Activated naive CD4-positive, alpha-beta T cell (primary cell): ENCODE data around the gene PIK3R1.

Source experiments
- DNase-seq, 4 experiments: peaks; one replicate each; lab custom pipeline; 2025; lab: John Stamatoyannopoulos, UW

Gene PIK3R1

DNA sequence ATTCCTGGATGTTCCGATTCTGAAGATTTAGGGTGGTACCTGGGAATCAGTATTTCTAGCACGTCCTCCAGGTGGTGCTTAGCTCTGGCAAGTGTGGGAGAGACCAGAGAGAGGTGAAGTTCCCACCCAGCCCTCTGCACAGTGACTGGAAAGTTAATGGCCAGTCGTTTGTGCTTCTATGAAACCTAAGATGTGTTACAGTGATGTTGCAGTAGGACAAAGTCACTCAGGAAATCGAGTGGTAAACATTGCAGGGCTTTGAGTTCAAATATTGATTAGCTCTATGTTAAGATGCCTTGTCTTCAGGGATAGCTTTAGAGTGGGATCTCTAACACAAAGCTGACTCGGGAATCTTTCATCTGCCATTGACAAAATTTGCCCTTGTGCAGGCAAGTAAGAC is 55.6 kb downstream of the PIK3R1 start:
- DNase-seq, result no peak

DNA sequence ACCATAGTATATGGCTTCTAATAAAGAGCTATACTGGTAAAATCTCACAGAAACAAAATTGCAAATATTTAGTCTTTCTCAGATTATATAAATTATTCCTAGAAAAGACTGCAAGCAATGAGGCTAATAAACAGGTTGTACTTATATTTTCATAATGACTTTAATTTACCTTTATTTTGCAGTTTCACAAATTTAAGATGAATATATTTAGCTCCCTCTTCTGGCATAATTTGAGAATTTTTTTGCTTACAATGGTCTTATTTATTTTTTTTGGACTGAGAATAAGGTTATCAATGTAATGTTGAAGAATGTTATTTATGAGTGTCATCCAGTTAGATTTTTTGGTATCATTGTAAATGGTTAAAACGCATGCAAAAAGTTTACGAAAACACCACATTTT is 56.7 kb downstream of the PIK3R1 start:
- DNase-seq, result no peak

DNA sequence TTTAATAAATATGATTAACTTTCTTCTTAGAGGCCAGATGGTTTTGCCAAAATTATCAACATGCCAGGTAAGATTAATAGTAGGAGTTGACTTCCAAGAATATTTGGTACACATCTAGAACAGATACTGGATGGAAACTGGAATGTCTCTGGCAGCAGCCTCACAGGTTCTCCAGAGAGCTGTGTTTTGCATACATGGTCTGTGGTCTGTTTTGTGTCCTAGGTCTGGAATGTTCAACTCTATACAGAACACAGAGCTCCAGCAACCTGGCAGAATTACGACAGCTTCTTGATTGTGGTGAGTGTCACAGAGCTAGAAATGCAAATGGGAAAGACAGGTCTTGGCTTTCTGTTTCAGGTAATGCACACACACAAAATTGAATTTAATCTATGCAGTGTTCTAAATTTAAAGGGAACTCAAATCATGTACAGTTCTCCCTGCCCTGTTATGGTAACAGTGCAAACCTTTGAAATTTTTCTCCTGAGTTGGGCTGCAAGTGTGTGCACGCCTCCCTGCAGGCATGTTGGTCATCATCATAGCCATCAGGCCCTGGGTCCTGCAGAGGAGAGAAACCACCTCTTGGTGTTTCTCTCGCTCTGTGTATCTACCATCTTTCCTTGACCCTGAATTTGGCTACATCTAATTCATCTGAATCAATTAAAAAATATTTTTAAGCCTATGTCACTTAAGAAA is 58.3 kb downstream of the PIK3R1 start:
- no peak for DNase-seq

DNA sequence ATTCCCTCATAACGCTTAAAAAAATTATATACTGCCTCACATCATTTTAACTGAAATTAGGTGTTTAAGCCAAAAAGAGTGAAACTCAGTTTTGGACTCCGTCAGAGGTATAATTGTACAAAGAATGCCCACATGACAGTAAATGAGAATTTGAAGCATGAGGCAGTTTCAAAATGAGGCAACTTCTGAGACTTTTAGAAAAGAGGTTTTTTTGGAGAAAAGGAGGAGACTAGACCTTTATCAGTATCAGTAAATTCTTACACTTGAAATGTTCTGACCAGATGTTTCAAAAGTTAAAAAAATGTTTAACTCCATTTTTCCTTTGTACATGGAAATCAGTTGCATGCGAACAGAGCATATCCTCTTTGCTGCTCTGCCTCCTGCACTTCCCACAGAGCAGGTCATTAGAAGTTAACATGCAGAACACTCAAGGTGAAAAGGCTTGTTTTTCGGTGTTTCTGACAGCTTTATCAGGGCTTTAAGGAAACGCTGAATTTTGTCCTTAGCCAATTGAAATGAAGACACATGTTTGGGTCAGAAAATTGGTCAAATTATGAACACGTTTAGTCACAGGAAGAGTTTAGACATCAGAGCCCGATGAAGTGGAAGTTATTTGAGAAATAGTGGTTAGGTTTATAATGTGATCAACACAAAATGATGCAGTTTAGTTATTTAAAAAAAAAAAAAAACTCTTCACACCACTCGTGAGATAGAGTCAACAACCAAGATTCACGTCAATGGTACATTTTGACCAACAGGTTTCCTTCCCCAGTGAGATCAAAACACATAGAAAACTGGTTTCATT is 59.5 kb downstream of the PIK3R1 start:
- no peak for DNase-seq

DNA sequence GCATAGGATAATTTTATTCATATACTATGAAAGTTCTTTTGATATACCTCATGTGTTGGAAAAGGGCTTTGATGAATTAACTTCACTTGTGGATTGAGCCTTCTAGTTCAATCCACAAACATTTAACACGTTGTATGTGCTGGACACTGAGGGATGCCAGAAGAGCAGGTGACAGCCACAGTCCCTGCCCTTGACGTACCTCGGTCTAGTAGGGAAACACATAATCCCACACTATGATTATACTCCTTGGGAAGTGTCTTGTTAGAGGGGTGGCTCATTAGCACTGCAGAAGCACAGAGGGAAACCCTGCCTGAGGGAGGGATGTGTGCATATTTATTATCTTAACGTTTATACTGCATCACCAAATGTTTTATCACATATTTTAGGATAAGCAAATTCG is 61.2 kb downstream of the PIK3R1 start:
- DNase-seq, result no peak

DNA sequence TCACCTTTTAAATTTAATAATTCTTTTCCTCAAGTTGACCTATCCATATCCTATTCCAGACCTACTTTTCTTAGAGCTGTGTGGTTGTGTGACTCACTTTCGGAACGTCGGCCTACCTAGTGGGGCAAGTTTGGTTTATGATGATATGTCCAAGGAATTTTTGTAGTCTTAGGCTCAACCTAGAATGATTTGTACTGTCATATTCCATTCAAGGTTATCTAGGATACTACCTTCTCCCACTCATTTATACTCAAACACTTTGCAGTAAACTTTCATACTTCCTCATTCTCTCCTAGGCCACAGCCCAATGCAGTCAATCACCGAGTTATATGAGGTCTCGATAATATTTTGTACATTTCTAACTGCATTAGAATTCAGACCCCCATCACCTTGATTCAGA is 61.9 kb downstream of the PIK3R1 start:
- no peak for DNase-seq

DNA sequence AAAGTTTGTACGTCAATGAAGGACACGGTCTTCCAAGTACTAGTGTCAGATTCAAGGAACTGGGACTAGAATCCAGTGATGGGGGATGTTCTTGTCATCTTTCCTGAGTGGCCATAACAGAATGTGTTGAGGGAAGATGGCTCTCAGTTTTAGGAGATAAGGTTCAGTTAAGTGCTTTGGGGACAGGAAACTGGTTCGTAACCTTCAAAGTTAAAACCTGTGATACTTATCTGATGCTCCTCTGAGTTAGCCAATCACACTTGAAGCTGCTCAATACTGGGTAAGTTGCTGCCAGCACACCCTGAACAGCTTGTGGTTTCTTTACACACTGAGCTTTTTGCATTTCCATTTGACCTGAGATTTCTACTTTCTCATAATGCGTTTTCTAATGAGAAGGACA is 64.4 kb downstream of the PIK3R1 start:
- DNase-seq, result peak in 1 of 4 experiments; percentile 3

DNA sequence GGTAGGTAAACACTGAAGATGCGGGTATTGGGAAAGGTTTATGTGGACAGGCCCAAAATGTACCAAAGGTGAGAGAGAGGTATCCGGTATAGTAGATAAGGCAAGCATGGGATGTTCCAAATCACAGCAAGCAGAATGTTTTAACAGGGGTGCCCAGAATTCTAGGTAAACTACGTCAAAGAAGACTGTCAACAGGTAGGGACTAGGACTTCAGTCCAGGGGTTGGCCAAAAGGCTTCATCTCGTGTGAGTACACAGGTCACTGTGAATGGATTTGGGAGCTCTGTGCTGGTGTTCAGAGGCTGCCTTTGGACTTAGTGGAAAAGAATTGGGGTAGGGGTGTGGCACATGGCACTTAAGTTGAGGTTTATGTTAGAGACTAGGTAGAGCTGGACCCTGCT is 66.4 kb downstream of the PIK3R1 start:
- no peak for DNase-seq

DNA sequence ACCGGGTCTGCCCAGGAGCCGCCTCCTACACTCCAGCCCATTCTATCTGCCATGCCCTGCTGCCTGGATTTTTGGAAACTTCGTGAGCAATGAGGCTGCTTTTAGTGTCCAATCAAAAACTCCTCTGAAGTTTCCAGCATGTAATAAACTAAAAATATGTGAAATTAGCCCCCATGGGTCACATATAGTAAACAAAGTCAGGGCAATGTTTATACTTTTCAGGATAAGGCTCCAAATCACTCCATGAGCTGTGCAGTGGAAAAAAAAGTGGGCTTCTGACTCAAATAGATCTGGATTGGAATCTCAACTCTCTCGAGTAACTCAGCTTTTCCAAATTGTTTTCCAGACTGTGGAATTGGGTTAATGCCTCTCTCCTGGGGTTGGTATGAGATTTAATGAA is 68.2 kb downstream of the PIK3R1 start:
- DNase-seq, result no peak

DNA sequence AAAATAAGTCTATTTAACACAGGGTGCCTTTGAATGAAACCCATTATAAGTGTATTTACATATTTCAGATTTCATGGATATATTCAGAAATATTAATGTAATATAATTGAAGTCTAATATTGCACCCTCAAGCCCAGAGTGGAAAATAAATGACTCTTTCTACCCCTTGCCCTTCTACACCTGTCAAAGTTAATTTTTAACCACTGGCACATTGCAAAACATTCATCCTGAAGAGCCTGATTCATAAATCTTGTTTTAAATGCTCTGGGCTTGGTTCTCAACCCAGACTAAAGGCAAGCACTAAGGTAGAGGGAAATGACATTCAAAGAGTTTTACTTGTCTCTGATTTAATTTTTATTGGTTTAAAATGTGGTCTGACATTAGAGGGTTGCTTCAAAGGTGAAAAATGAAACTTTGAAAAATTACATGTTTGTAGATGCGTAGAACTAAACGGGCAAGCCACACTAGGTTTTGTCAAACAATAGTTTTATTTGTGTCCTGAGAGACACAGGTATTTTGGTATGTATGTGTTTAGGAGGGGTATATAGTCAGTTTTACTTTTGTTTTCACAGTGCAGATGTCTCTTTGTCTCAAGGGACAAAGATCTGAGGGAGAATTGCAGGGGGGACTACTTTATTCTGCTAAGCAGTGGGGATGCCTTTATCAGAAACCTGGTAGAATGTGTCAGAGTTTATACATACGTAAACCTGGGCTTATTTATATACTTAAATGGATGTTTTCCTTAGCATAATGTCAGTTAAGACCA is 69.7 kb downstream of the PIK3R1 start:
- no peak for DNase-seq

DNA sequence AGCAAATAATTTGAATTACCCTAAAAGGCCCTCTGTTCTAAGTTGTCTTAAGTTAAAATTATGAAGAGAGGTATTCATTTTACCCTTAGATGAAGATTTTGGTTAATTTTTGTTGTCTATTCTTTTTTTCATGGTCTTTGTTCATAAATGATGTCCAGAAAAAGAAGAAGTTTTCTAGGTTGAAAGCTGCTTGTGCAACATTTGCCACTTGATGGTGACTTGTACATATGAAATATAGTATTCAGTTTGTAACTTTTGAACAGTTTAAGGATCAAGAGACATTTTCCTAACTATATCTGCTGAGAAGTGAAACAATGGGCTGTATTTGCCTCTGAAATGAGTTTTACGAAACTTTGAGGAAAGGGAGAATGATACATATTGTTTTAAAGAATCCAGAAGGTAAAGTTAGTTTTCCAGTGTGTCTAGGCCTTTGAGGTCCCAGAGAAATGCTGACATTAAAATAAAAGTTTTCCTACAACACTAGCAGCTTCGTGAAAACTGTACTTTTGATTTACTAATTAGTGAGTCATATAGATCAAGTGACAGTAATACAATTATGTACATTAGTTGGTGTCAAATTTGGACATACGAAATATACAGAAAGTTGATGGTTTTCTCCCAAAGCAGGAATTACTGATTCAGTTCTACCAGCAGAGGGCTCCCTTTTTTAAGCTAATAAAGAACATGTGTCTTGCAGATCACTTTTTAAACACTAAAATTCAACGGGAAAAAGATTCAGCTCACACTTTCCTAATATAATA is 70.5 kb downstream of the PIK3R1 start:
- DNase-seq, result no peak

DNA sequence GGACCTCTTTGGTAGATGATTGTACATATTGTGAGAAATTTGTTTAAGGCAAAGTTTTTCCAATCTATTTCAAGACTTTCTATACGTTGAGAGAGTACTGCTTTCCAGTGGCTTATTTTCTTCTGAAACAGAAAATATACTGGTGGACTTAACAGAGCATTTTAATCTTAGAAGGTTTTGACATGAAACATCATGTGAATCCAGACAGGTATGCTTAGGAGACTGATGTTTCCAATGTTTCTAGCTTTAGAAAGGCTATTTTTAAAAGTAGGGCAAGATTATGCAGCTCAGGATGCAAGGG is 71.0 kb downstream of the PIK3R1 start:
- no peak for DNase-seq

DNA sequence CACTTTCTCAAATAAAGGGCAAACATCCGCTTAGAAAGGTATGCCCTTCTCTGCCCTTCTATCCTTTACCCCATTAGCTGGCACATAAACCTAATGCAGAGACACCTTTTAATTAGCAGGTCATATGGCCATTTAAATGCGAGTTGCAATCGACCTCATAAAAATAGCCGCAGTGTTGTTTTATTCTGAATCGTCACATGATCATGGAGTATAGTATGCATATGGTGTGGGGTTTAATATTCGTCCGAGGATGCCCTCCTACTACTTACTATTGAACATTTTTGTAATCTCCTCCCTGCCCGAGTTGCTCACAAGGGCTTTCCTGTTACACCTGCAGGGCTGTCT is 72.0 kb downstream of the PIK3R1 start:
- no peak for DNase-seq

DNA sequence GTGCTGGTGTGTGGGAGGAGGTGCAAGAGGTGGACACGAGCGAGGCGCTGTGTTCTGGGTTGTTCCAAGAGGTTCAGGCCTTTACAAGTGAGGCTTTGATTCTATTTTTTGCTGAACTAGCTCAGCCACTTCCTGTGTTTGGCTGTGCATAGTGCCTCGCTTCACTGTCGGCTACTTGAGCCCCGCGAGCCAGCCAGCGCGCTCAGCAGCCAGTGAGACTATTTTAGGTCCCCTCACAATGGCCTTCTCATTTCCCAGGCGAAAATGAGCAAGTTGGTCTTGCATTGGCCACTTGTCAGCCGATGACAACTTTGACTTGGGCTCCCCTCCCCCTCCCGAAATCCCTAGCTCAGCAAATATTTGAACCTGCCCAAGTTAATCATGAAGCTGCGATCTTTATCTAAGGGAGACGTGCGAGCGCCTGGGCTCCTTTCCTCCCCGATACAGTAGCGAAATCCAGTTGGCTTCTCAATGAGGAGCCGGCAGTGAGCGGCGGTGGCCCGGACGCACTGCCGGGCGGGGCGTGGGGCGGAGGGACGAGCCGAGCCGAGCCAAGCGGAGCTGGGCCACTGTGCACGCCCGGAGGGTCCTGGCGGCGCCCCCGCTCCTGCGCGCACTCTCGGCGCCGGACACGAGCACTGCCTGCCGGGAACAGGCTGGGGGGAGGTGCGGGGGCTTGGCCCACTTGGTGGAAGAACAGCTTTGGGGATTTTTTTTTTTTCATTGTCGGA is 72.6 kb downstream of the PIK3R1 start:
- DNase-seq, result peak in 3 of 4 experiments; percentile 11 to 25 (median 14)

DNA sequence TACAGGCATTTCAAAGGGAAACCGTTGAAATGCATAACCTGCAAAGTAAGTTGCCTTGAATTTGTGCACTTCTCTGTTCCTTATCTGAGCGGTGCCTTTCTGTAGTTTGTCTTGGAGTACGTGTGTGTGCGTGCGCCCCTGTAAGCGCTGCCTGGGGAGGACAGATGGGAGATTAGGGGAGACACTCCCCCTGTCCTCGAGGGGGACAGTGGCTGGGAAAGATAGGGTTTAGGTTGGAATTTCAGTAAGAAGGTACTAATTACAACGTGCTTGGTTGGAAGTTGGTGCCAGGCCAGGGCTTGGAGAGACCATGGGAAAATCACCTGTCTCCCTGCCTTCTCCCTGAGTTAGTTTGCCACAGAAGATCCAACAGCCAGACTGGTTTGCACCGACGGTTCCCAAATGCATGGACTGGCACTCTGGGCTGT is 73.2 kb downstream of the PIK3R1 start:
- DNase-seq, result no peak

DNA sequence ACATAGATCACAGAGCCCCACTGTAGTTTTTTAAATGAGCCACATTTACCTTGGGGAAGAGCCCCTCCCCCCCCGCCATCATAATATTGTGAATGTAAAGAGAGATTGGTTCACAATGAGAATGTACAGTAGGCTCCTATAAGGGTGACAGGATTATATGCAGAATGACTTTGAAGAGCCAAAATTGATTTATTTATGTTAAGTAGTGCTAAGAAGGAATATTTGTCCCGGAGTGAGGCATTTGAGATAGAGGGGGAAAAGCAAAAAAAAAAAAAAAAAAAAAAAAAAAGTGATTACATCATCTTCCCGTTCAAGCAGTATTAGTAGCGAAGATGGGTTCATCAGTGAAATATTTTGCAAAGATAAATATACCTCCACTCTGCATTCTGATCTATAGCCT is 73.9 kb downstream of the PIK3R1 start:
- no peak for DNase-seq

DNA sequence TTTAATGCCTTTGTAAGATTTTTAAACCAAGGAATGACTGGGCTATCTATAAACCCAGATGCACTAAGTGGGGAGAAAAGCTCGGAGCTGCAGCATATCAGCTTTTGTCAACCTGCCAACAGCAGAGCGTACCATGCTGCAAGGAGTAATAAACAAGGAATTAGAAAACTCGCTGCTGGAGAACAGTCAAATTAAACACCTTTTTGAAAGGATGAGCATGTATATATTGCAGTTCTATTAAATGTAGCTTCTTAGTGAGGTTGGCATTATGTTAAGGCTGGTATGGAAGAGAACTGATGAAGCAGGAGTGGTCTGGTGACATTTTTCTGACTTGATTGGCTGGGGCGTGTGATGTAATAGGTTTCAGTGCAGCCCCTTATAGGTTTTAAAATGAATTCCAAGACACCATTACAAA is 74.7 kb downstream of the PIK3R1 start:
- DNase-seq, result no peak

DNA sequence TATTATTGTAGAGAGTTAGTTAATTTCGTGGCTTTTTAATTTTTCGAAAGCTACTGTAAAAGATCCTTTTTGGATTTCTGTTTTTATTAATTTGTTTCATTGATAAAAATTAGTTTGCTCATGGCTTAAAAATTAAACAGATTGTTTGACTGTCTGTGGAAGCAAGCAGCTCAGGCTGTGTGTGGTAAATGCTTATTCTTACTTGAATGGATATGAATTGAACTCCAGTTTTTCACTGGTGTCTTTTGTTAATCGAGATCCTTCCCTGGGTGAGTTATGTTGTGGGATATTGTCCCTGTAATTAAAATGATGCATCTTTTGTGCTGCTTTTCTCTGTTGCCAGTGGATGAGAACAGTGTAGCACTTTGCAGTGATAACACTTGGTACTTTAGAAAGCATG is 75.3 kb downstream of the PIK3R1 start:
- no peak for DNase-seq

DNA sequence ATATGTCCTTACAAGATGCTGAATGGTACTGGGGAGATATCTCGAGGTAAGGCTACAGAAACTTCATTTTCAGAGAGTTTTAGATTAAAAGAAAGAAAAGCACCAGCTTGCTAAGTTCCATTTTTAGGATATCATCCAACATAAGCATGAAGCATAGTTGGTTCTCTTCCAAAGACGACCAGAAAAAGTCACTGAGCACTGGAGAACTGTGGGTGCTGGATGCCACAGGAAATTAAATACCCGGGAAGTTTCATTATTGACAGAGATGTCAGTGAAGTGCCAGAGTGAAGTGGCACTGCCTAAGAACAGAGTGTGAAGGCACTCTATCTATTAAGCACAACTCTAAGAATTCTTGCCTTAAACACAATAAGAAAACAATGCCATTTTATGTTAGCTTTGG is 76.8 kb downstream of the PIK3R1 start:
- no peak for DNase-seq

DNA sequence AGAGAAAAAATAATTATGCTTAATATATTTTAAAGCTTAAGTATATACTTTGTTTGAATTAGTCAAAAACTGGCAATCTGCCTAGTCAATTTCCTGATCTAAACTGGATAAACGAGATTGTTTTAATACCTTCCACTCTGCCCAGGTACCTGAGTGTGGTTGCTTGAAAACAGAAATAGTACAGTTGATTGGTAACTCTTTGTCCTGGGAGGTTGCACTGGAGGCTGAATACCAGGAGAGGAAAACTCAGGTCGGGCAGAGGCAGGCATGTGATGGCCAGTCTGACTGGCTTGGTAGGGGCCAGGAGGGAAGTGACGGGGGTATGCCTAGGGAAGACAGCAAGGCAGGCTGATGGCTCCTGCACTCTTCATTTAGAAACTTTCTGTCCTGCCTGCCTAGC is 80.2 kb downstream of the PIK3R1 start:
- no peak for DNase-seq

DNA sequence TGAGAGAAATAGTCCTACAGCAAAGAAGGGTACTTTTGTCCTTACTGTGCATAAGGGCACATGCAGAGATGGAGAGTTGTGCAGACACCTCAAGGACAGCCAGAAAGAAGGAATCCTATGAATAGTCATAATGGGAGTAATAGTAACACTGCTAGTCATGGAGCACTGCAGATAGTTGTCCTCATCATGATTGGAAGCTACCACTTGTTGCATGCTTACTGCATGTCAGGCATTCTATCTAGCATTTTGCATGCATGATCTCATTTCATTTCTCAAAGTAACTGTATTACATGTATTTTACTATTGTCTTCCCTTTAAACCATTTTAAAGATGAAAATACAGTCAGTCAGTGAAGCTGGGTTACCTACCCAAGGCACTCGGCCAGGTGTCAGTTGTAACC is 81.3 kb downstream of the PIK3R1 start:
- DNase-seq, result no peak

DNA sequence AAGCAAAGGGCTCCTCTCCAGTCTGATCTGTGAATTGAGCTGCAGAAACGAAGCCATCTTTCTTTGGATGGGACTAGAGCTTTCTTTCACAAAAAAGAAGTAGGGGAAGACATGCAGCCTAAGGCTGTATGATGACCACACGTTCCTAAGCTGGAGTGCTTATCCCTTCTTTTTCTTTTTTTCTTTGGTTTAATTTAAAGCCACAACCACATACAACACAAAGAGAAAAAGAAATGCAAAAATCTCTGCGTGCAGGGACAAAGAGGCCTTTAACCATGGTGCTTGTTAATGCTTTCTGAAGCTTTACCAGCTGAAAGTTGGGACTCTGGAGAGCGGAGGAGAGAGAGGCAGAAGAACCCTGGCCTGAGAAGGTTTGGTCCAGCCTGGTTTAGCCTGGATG is 82.1 kb downstream of the PIK3R1 start:
- no peak for DNase-seq
